HG02678 (cell line): ENCODE data around the gene GABRG3.
"Not testable (repeated sequence)": the region's sequence is repeated elsewhere in the genome, so short reads cannot be mapped to it uniquely, and the experiment has no call there.

Experiments used
- ATAC-seq: cut with Tn5 transposase; IDR thresholded peaks from one replicate; pipeline ENCODE4 v1.9.1; 2021; ENCODE audit warnings: mild to moderate bottlenecking, moderate library complexity; ENCODE audit not compliant: unreplicated experiment

Gene GABRG3

GRCh38 chr15:26985050-26985449 is 14.1 kb downstream of the GABRG3 start:
- no peak for ATAC-seq

- ATAC-seq: no peak
Measured at GRCh38 chr15:26996250-26996649, 25.3 kb downstream of the GABRG3 start.

- not testable (repeated sequence) for ATAC-seq
Measured at GRCh38 chr15:27003003-27003402, 32.0 kb downstream of the GABRG3 start.

- not testable (repeated sequence) for ATAC-seq
Measured at GRCh38 chr15:27004226-27004625, 33.2 kb downstream of the GABRG3 start.

GRCh38 chr15:27017168-27017809 is 46.3 kb downstream of the GABRG3 start:
- ATAC-seq: no peak

- ATAC-seq: no peak
Measured at GRCh38 chr15:27019687-27020086, 48.7 kb downstream of the GABRG3 start.

- ATAC-seq: no peak
Measured at GRCh38 chr15:27025481-27025966, 54.5 kb downstream of the GABRG3 start.

- no peak for ATAC-seq
Measured at GRCh38 chr15:27027229-27027628, 56.2 kb downstream of the GABRG3 start.

- ATAC-seq: no peak
Measured at GRCh38 chr15:27028858-27029477, 58.0 kb downstream of the GABRG3 start.

- ATAC-seq: no peak
Measured at GRCh38 chr15:27036210-27036609, 65.2 kb downstream of the GABRG3 start.

GRCh38 chr15:27037501-27037900 is 66.5 kb downstream of the GABRG3 start:
- no peak for ATAC-seq

GRCh38 chr15:27039152-27039551 is 68.2 kb downstream of the GABRG3 start:
- no peak for ATAC-seq

GRCh38 chr15:27042230-27042629 is 71.2 kb downstream of the GABRG3 start:
- no peak for ATAC-seq

GRCh38 chr15:27042646-27043045 is 71.7 kb downstream of the GABRG3 start:
- no peak for ATAC-seq

- ATAC-seq: no peak
Measured at GRCh38 chr15:27043770-27044169, 72.8 kb downstream of the GABRG3 start.

GRCh38 chr15:27045796-27046195 is 74.8 kb downstream of the GABRG3 start:
- ATAC-seq: no peak

- ATAC-seq: no peak
Measured at GRCh38 chr15:27046880-27047279, 75.9 kb downstream of the GABRG3 start.

- ATAC-seq: no peak
Measured at GRCh38 chr15:27050163-27050562, 79.2 kb downstream of the GABRG3 start.

- no peak for ATAC-seq
Measured at GRCh38 chr15:27054426-27054825, 83.4 kb downstream of the GABRG3 start.

- no peak for ATAC-seq
Measured at GRCh38 chr15:27057904-27058645, 87.1 kb downstream of the GABRG3 start.

GRCh38 chr15:27058939-27059338 is 88.0 kb downstream of the GABRG3 start:
- no peak for ATAC-seq
